Measurements from ENCODE around the gene DSEL. TPM values are rescaled to one million over a fixed set of nuclear protein-coding genes. Genes with fewer than 3 reads are reported as not detected.

DSEL gene
- total RNA-seq, 1 donor from 2014 or later: 16.5 TPM

GRCh38 chr18:67517444-67517765 lies 885 bp upstream of the DSEL start:
- H3K4me1 Mint-ChIP-seq (ENCODE audit: low read depth, unreplicated experiment): peaks cover 24% of the 10 kb centered on the region

GRCh38 chr18:67515942-67516538 lies 480 bp downstream of the DSEL start:
- H3K4me3 ChIP-seq (ENCODE audit: insufficient read depth, low read depth, low read length): peak overlapping the region; percentile 89
- peaks cover 4% of the 10 kb centered on the region for H3K36me3 Mint-ChIP-seq (ENCODE audit: low read depth, unreplicated experiment)
- peak overlapping the region; percentile 98 for H3K9ac ChIP-seq (ENCODE audit: low read length)
- H3K36me3 ChIP-seq (ENCODE audit: insufficient read depth, low read length): peaks cover 16% of the 10 kb centered on the region
- no peaks in the 10 kb centered on the region for H3K9me3 ChIP-seq (ENCODE audit: insufficient read depth, low read depth, low read length)
- no peaks in the 10 kb centered on the region for H3K27me3 ChIP-seq (ENCODE audit: insufficient read depth, low read length)
- FAIRE-seq (no peak), DNase-seq (ENCODE audit: low read depth) (peak; percentile 72)
- peaks cover 13% of the 10 kb centered on the region for H3K4me1 ChIP-seq (ENCODE audit: insufficient read depth, low read length)
- H2AFZ ChIP-seq (ENCODE audit: low read depth, low read length): peak overlapping the region; percentile 85
- H3K4me3 Mint-ChIP-seq (ENCODE audit: unreplicated experiment): peak overlapping the region; percentile 93
- no peaks in the 10 kb centered on the region for H3K27me3 Mint-ChIP-seq (ENCODE audit: low read depth, unreplicated experiment)
- peaks cover 13% of the 10 kb centered on the region for H4K20me1 ChIP-seq (ENCODE audit: insufficient read depth, low read length)
- peaks cover 24% of the 10 kb centered on the region for H3K4me1 Mint-ChIP-seq (ENCODE audit: low read depth, unreplicated experiment)
- H3K79me2 ChIP-seq (ENCODE audit: insufficient read depth, low read length): peaks cover 54% of the 10 kb centered on the region
- H3K9me3 Mint-ChIP-seq (ENCODE audit: unreplicated experiment): no peaks in the 10 kb centered on the region
- peak overlapping the region; percentile 82 for H3K4me2 ChIP-seq (ENCODE audit: low read length)
- H3K27ac ChIP-seq (ENCODE audit: low read depth, low read length): peak overlapping the region; percentile 89
- TF ChIP-seq CTCF (IDR thresholded peaks at IDR 0.05; ENCODE audit: insufficient read depth, low read depth, low read length): peak; percentile 49
- TF ChIP-seq EZH2 (IDR thresholded peaks at IDR 0.05; ENCODE audit: insufficient read depth, low read length): no peak
- peak overlapping the region; percentile 86 for H3K27ac Mint-ChIP-seq (ENCODE audit: unreplicated experiment)

More at GRCh38 chr18:67517444-67517765, 885 bp upstream of the DSEL start:
- Histone ChIP-seq H3K36me3 (ENCODE audit: insufficient read depth, low read length) (peaks cover 6% of the 10 kb centered on the region), H4K20me1 (ENCODE audit: insufficient read depth, low read length) (peaks cover 13% of the 10 kb centered on the region), H3K27me3 (ENCODE audit: insufficient read depth, low read length) (no peaks in the 10 kb centered on the region), H3K79me2 (ENCODE audit: insufficient read depth, low read length) (peaks cover 40% of the 10 kb centered on the region), H3K9ac (ENCODE audit: low read length) (peak overlapping the region; percentile 86), H3K27ac (ENCODE audit: low read depth, low read length) (peak overlapping the region; percentile 83), H3K4me2 (ENCODE audit: low read length) (peak overlapping the region; percentile 86), H3K9me3 (ENCODE audit: insufficient read depth, low read depth, low read length) (no peaks in the 10 kb centered on the region), H2AFZ (ENCODE audit: low read depth, low read length) (peak overlapping the region; percentile 89), H3K4me3 (ENCODE audit: insufficient read depth, low read depth, low read length) (peak overlapping the region; percentile 75), H3K4me1 (ENCODE audit: insufficient read depth, low read length) (peaks cover 13% of the 10 kb centered on the region)
- Mint-ChIP-seq H3K27me3 (ENCODE audit: low read depth, unreplicated experiment) (no peaks in the 10 kb centered on the region), H3K9me3 (ENCODE audit: unreplicated experiment) (no peaks in the 10 kb centered on the region), H3K4me3 (ENCODE audit: unreplicated experiment) (peak overlapping the region; percentile 98), H3K36me3 (ENCODE audit: low read depth, unreplicated experiment) (peaks cover 4% of the 10 kb centered on the region), H3K27ac (ENCODE audit: unreplicated experiment) (peak overlapping the region; percentile 94)
- FAIRE-seq (no peak), DNase-seq (ENCODE audit: low read depth) (no peak)
- no peak for TF ChIP-seq EZH2 (IDR thresholded peaks at IDR 0.05; ENCODE audit: insufficient read depth, low read length)
- no peak for TF ChIP-seq CTCF (IDR thresholded peaks at IDR 0.05; ENCODE audit: insufficient read depth, low read depth, low read length)

GRCh38 chr18:67514901-67515540 lies 1.5 kb downstream of the DSEL start:
- Histone ChIP-seq H3K4me3 (ENCODE audit: insufficient read depth, low read depth, low read length) (peak overlapping the region; percentile 89), H3K4me2 (ENCODE audit: low read length) (peak overlapping the region; percentile 82), H4K20me1 (ENCODE audit: insufficient read depth, low read length) (peaks cover 13% of the 10 kb centered on the region), H3K4me1 (ENCODE audit: insufficient read depth, low read length) (peaks cover 13% of the 10 kb centered on the region), H2AFZ (ENCODE audit: low read depth, low read length) (no peak overlapping the region), H3K27me3 (ENCODE audit: insufficient read depth, low read length) (no peaks in the 10 kb centered on the region), H3K79me2 (ENCODE audit: insufficient read depth, low read length) (peaks cover 58% of the 10 kb centered on the region), H3K36me3 (ENCODE audit: insufficient read depth, low read length) (peaks cover 16% of the 10 kb centered on the region), H3K9ac (ENCODE audit: low read length) (peak overlapping the region; percentile 98), H3K9me3 (ENCODE audit: insufficient read depth, low read depth, low read length) (no peaks in the 10 kb centered on the region), H3K27ac (ENCODE audit: low read depth, low read length) (peak overlapping the region; percentile 22)
- no peaks in the 10 kb centered on the region for H3K9me3 Mint-ChIP-seq (ENCODE audit: unreplicated experiment)
- H3K4me3 Mint-ChIP-seq (ENCODE audit: unreplicated experiment): peak overlapping the region; percentile 93
- DNase-seq (ENCODE audit: low read depth) (no peak), FAIRE-seq (peak; percentile 29)
- H3K36me3 Mint-ChIP-seq (ENCODE audit: low read depth, unreplicated experiment): peaks cover 5% of the 10 kb centered on the region
- H3K27ac Mint-ChIP-seq (ENCODE audit: unreplicated experiment): peak overlapping the region; percentile 13
- no peaks in the 10 kb centered on the region for H3K27me3 Mint-ChIP-seq (ENCODE audit: low read depth, unreplicated experiment)
- TF ChIP-seq CTCF (IDR thresholded peaks at IDR 0.05; ENCODE audit: insufficient read depth, low read depth, low read length) (no peak), EZH2 (IDR thresholded peaks at IDR 0.05; ENCODE audit: insufficient read depth, low read length) (no peak)
- H3K4me1 Mint-ChIP-seq (ENCODE audit: low read depth, unreplicated experiment): peaks cover 21% of the 10 kb centered on the region
